A673 (cell line): ENCODE data around the gene PARP3. TPM values are rescaled to one million over a fixed set of nuclear protein-coding genes. Genes with fewer than 3 reads are reported as not detected.

Experiments used
- BruUV-seq: library from RNA; stranded (reverse); fragments of 400-500 nt; replicated peaks from 2 replicates; lab custom pipeline; 2021; lab: Mats Ljungman, UMichigan
- CTCF ChIA-PET: fragments of 300-600 bp; sonication (Branson Sonifier 250); formaldehyde crosslinking; loops from one replicate; lab custom pipeline; 2022; ENCODE audit warnings: antibody characterized with exemption; lab: Charles Lee
- POLR2A ChIA-PET: fragments of 300-600 bp; sonication (Branson Sonifier 250); formaldehyde crosslinking; loops from one replicate; lab custom pipeline; 2022; ENCODE audit warnings: antibody characterized with exemption; ENCODE audit not compliant: low non-redundant PET; lab: Charles Lee
- DNase-seq: peaks from one replicate; pipeline ENCODE4 v3.0.0-alpha.2; 2015; ENCODE audit warnings: low spot score
- H3K27ac ChIP-seq: fragments of 200-600 bp; sonication (generic); 2 replicates; pipeline ENCODE4 v1.5.1; 2016; ENCODE audit warnings: mixed run types, low read depth, mild to moderate bottlenecking, mixed read lengths, antibody characterized with exemption, low read length; ENCODE audit not compliant: poor library complexity, severe bottlenecking
- H3K27me3 ChIP-seq: fragments of 200-600 bp; sonication (generic); replicated peaks from 2 replicates; pipeline ENCODE4 v1.6.1; 2017; ENCODE audit warnings: mixed run types, low read depth, mild to moderate bottlenecking, mixed read lengths, antibody characterized with exemption, low read length; ENCODE audit not compliant: insufficient read depth, poor library complexity
- H3K36me3 ChIP-seq: fragments of 200-600 bp; sonication (generic); 2 replicates; pipeline ENCODE4 v1.6.1; 2016; ENCODE audit warnings: mixed run types, mild to moderate bottlenecking, mixed read lengths, antibody characterized with exemption, low read length; ENCODE audit not compliant: insufficient read depth, poor library complexity, severe bottlenecking
- H3K4me1 ChIP-seq: fragments of 200-600 bp; sonication (generic); 2 replicates; pipeline ENCODE4 v1.6.1; 2017; ENCODE audit warnings: mixed run types, mild to moderate bottlenecking, mixed read lengths, antibody characterized with exemption, low read length; ENCODE audit not compliant: insufficient read depth, poor library complexity, severe bottlenecking
- H3K4me3 ChIP-seq: fragments of 200-600 bp; sonication (generic); 2 replicates; pipeline ENCODE4 v1.5.1; 2016; ENCODE audit warnings: low read depth, mixed run types, mild to moderate bottlenecking, mixed read lengths, low read length; ENCODE audit not compliant: poor library complexity, severe bottlenecking
- H3K9me3 ChIP-seq: fragments of 200-600 bp; sonication (generic); 2 replicates; pipeline ENCODE4 v1.6.1; 2016; ENCODE audit warnings: mixed run types, low read depth, mild to moderate bottlenecking, mixed read lengths, antibody characterized with exemption, low read length; ENCODE audit not compliant: poor library complexity, severe bottlenecking
- CTCF ChIP-seq: fragments of 300-800, 200-600 bp; sonication (generic); conservative IDR thresholded peaks from 2 replicates; pipeline ENCODE4 v1.5.1; 2017; ENCODE audit warnings: low read depth, mild to moderate bottlenecking, antibody characterized with exemption, low read length, moderate library complexity, mixed read lengths
- EZH2 ChIP-seq: fragments of 200-600 bp; sonication (generic); IDR thresholded peaks from 2 replicates; pipeline ENCODE4 v1.6.1; 2017; ENCODE audit warnings: borderline replicate concordance, low read depth, mild to moderate bottlenecking, mixed read lengths, antibody characterized with exemption, low read length; ENCODE audit not compliant: poor library complexity, severe bottlenecking
- intact Hi-C: fragments of 100-400 bp; cut with micrococcal nuclease; formaldehyde crosslinking; loops from one replicate; pipeline ENCODE4 v1.10.0; 2022; ENCODE audit not compliant: unreplicated experiment
- total RNA-seq: library from RNA; stranded (reverse); gene quantifications from 2 replicates; pipeline ENCODE4 v1.2.3, GENCODE V29; 2021

Gene PARP3
- total RNA-seq, 1 experiment from 2014 or later = 3.4 TPM

- ChIA-PET POLR2A (no interaction called here), CTCF (no interaction called here)
- H3K36me3 ChIP-seq = no peaks in the 10 kb centered on the region
- TF ChIP-seq EZH2 (no peak), CTCF (no peak)
- H3K4me1 ChIP-seq = peaks cover 6% of the 10 kb centered on the region
- H3K27ac ChIP-seq = no peak overlapping the region
- BruUV-seq = no TSS peak
- DNase-seq = no peak
- no peak overlapping the region for H3K4me3 ChIP-seq
- no peaks in the 10 kb centered on the region for H3K9me3 ChIP-seq
- intact Hi-C loops = no loop called here
- H3K27me3 ChIP-seq = no peaks in the 10 kb centered on the region
Observed at GRCh38 chr3:51945926-51946705, 4.0 kb downstream of the PARP3 start.

GRCh38 chr3:51946796-51947195 lies 4.6 kb downstream of the PARP3 start:
- ChIA-PET CTCF (no interaction called here), POLR2A (no interaction called here)
- no peak for TF ChIP-seq CTCF
- no peak for TF ChIP-seq EZH2
- no peak overlapping the region for H3K27ac ChIP-seq
- H3K27me3 ChIP-seq = no peaks in the 10 kb centered on the region
- no peak overlapping the region for H3K4me3 ChIP-seq
- H3K4me1 ChIP-seq = peaks cover 6% of the 10 kb centered on the region
- H3K36me3 ChIP-seq = no peaks in the 10 kb centered on the region
- no peak for DNase-seq
- BruUV-seq = no TSS peak
- intact Hi-C loops = no loop called here
- no peaks in the 10 kb centered on the region for H3K9me3 ChIP-seq

GRCh38 chr3:51947215-51947900 lies 5.2 kb downstream of the PARP3 start:
- Histone ChIP-seq H3K27me3 (no peaks in the 10 kb centered on the region), H3K9me3 (no peaks in the 10 kb centered on the region), H3K4me3 (no peak overlapping the region), H3K36me3 (no peaks in the 10 kb centered on the region), H3K27ac (no peak overlapping the region), H3K4me1 (peaks cover 5% of the 10 kb centered on the region)
- TF ChIP-seq EZH2 = no peak
- no peak for TF ChIP-seq CTCF
- ChIA-PET CTCF (no interaction called here), POLR2A (no interaction called here)
- intact Hi-C loops = no loop called here
- no TSS peak for BruUV-seq
- DNase-seq = no peak
